Vagina (tissue), 2 donors: Measurements from ENCODE around the gene WSB2. TPM values are rescaled to one million over a fixed set of nuclear protein-coding genes. Genes with fewer than 3 reads are reported as not detected.
A peak's percentile ranks its signal among the peaks of the same experiment; 100 is the strongest.

ENCODE experiments used
- DNase-seq, 2 donors: peaks; one replicate each; pipeline ENCODE4 v3.0.0-alpha.2; 2017; ENCODE audit errors: extremely low spot score in 2 of 2
- H3K27ac ChIP-seq: fragments of 200-600 bp; sonication (generic); one replicate; pipeline ENCODE4 v1.5.1; 2019
- H3K27me3 ChIP-seq: fragments of 200-600 bp; sonication (generic); one replicate; pipeline ENCODE4 v1.5.1; 2019
- H3K36me3 ChIP-seq, 2 donors: fragments of 200-600 bp; sonication (generic); one replicate each; pipeline ENCODE4 v1.5.1; 2017 to 2019
- H3K4me1 ChIP-seq: fragments of 200-600 bp; sonication (generic); one replicate; pipeline ENCODE4 v1.5.1; 2019
- H3K4me3 ChIP-seq, 2 donors: fragments of 200-600 bp; sonication (generic); 1 replicate in 1 of 2; 2 replicates in 1 of 2; pipeline ENCODE4 v1.5.1; 2016 to 2019
- H3K9me3 ChIP-seq: fragments of 200-600 bp; sonication (generic); one replicate; pipeline ENCODE4 v1.5.1; 2019
- CTCF ChIP-seq, 3 experiments: fragments of 450-650 bp in 2 of 3; fragments of 200-600 bp in 1 of 3; sonication (generic) in 1 of 3; IDR thresholded peaks; one replicate each; pipeline ENCODE4 v1.5.1; 2017 to 2019; ENCODE audit warnings: antibody characterized with exemption in 3 of 3, mild to moderate bottlenecking in 2 of 3, moderate library complexity in 2 of 3
- POLR2A ChIP-seq, 2 donors: fragments of 450-650 bp; IDR thresholded peaks; one replicate each; pipeline ENCODE4 v1.6.1; 2017; ENCODE audit warnings: antibody characterized with exemption in 2 of 2, mild to moderate bottlenecking in 2 of 2, moderate library complexity in 2 of 2
- POLR2AphosphoS5 ChIP-seq, 2 donors: sonication (generic); formaldehyde crosslinking; IDR thresholded peaks; one replicate each; pipeline ENCODE4 v1.9.0; 2017; ENCODE audit warnings: antibody characterized with exemption in 2 of 2, mild to moderate bottlenecking in 2 of 2, low read depth in 1 of 2; ENCODE audit not compliant: insufficient read depth in 1 of 2
- intact Hi-C: fragments of 100-400 bp; cut with DNase I; formaldehyde crosslinking; loops from one replicate; pipeline ENCODE4 v1.15.1; 2023
- total RNA-seq: library from RNA; depleted of rRNA; stranded (reverse); fragments of >200 nt; gene quantifications from one replicate; pipeline ENCODE4 v1.2.3, GENCODE V29; 2016

Gene WSB2
- total RNA-seq, 1 donor from 2014 or later = 44.0 TPM

GRCh38 chr12:118058881-118059280, 2.1 kb downstream of the WSB2 start:
- Histone ChIP-seq H3K27ac (peak overlapping the region; percentile 99), H3K27me3 (no peaks in the 10 kb centered on the region), H3K4me3 (no peak overlapping the region), H3K4me1 (peaks cover 46% of the 10 kb centered on the region), H3K36me3 (no peaks in the 10 kb centered on the region), H3K9me3 (no peaks in the 10 kb centered on the region)
- no peak for DNase-seq
- TF ChIP-seq POLR2AphosphoS5 (IDR thresholded peaks at IDR 0.05; ENCODE audit: insufficient read depth in 1 of 2, low read depth in 1 of 2) (no peak), CTCF (IDR thresholded peaks at IDR 0.05) (no peak), POLR2A (IDR thresholded peaks at IDR 0.05) (no peak)
- intact Hi-C loops = no loop called here

GRCh38 chr12:118058227-118058626, 2.8 kb downstream of the WSB2 start:
- no peaks in the 10 kb centered on the region for H3K9me3 ChIP-seq
- no peaks in the 10 kb centered on the region for H3K36me3 ChIP-seq
- intact Hi-C loops = no loop called here
- no peak overlapping the region for H3K4me3 ChIP-seq
- TF ChIP-seq CTCF (IDR thresholded peaks at IDR 0.05) = no peak
- no peak for TF ChIP-seq POLR2AphosphoS5 (IDR thresholded peaks at IDR 0.05; ENCODE audit: insufficient read depth in 1 of 2, low read depth in 1 of 2)
- no peak for TF ChIP-seq POLR2A (IDR thresholded peaks at IDR 0.05)
- H3K27ac ChIP-seq = no peak overlapping the region
- H3K27me3 ChIP-seq = no peaks in the 10 kb centered on the region
- no peak for DNase-seq
- peaks cover 44% of the 10 kb centered on the region for H3K4me1 ChIP-seq

GRCh38 chr12:118055865-118056773, 4.9 kb downstream of the WSB2 start:
- TF ChIP-seq POLR2AphosphoS5 (IDR thresholded peaks at IDR 0.05; ENCODE audit: insufficient read depth in 1 of 2, low read depth in 1 of 2) (no peak), CTCF (IDR thresholded peaks at IDR 0.05) (no peak), POLR2A (IDR thresholded peaks at IDR 0.05) (no peak)
- no peaks in the 10 kb centered on the region for H3K27me3 ChIP-seq
- no peaks in the 10 kb centered on the region for H3K9me3 ChIP-seq
- intact Hi-C loops = no loop called here
- no peak overlapping the region for H3K27ac ChIP-seq
- peaks cover 51% of the 10 kb centered on the region for H3K4me1 ChIP-seq
- H3K4me3 ChIP-seq = no peak overlapping the region
- peaks cover 0 to 8% of the 10 kb centered on the region in 2 donors for H3K36me3 ChIP-seq
- DNase-seq = no peak

- Histone ChIP-seq H3K27ac (no peak overlapping the region), H3K4me1 (peaks cover 49% of the 10 kb centered on the region), H3K9me3 (no peaks in the 10 kb centered on the region), H3K36me3 (peaks cover 0 to 16% of the 10 kb centered on the region in 2 donors), H3K27me3 (no peaks in the 10 kb centered on the region), H3K4me3 (no peak overlapping the region)
- intact Hi-C loops = no loop called here
- DNase-seq = no peak
- TF ChIP-seq POLR2AphosphoS5 (IDR thresholded peaks at IDR 0.05; ENCODE audit: insufficient read depth in 1 of 2, low read depth in 1 of 2) (no peak), CTCF (IDR thresholded peaks at IDR 0.05) (peak in 2 of 3 experiments; percentile 7 to 20)
Measured at GRCh38 chr12:118055144-118055557, 5.8 kb downstream of the WSB2 start.
